Endothelial cell (in vitro differentiated cells): ENCODE measurements around the gene KCNS1. TPM values are rescaled to one million over a fixed set of nuclear protein-coding genes. Genes with fewer than 3 reads are reported as not detected.
"Not testable (repeated sequence)": the region's sequence is repeated elsewhere in the genome, so short reads cannot be mapped to it uniquely, and the experiment has no call there.

ENCODE experiments used
- DNase-seq: peaks from one replicate; pipeline ENCODE4 v3.0.0; 2021; ENCODE audit warnings: low spot score
- H3K27ac Mint-ChIP-seq: one replicate; pipeline ENCODE4 v1.8.0; 2021; ENCODE audit warnings: mixed read lengths, inconsistent platforms; ENCODE audit not compliant: unreplicated experiment
- H3K27me3 Mint-ChIP-seq: one replicate; pipeline ENCODE4 v1.8.0; 2021; ENCODE audit warnings: mild to moderate bottlenecking, moderate library complexity, mixed read lengths, inconsistent platforms; ENCODE audit not compliant: unreplicated experiment
- H3K36me3 Mint-ChIP-seq: one replicate; pipeline ENCODE4 v1.8.0; 2021; ENCODE audit warnings: mild to moderate bottlenecking, low read depth, mixed read lengths, inconsistent platforms; ENCODE audit not compliant: unreplicated experiment
- H3K4me1 Mint-ChIP-seq: one replicate; pipeline ENCODE4 v1.8.0; 2021; ENCODE audit warnings: mild to moderate bottlenecking, mixed read lengths, inconsistent platforms; ENCODE audit not compliant: unreplicated experiment
- H3K4me3 Mint-ChIP-seq: one replicate; pipeline ENCODE4 v1.8.0; 2021; ENCODE audit warnings: mild to moderate bottlenecking, mixed read lengths, inconsistent platforms; ENCODE audit not compliant: unreplicated experiment
- H3K9me3 Mint-ChIP-seq: one replicate; pipeline ENCODE4 v1.8.0; 2021; ENCODE audit warnings: mixed read lengths, inconsistent platforms; ENCODE audit not compliant: unreplicated experiment
- total RNA-seq: library from RNA; stranded (reverse); fragmentation: NEBNext Ultra II Directional; extraction: Animal tissue kit (Norgen Biotek cat#: 25700); gene quantifications from one replicate; pipeline ENCODE4 v1.2.1, GENCODE V29; 2021; ENCODE audit not compliant: unreplicated experiment
- TF ChIP-seq, protein P1 (sequence below): fragments of 200-600 bp; sonication (generic); IDR thresholded peaks from one replicate; pipeline ENCODE4 v1.5.0; 2021; ENCODE audit warnings: antibody characterized with exemption; ENCODE audit not compliant: unreplicated experiment

The KCNS1 gene
- total RNA-seq, 1 donor from 2014 or later: 0.10 TPM

DNA sequence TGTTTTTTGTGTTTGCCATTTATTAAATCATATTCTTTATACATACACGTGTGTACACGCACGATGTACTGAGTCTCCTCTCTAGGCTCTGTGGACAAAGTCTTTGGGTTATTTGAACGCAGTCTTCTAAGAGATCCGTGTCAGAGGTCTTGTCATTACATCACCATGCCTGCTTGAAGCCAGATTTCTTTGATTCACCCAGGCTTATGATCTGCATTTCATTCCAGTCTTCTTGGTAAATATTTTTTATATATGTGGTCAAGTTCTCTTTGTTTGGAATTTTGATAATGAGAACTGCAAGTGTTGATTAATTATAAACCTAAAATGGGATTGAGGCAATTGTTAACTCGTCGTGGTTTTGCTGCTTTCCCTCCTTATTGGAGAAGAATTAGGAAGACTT, 34.6 kb downstream of the KCNS1 start:
- Mint-ChIP-seq H3K27ac (no peak overlapping the region), H3K36me3 (peaks cover 8% of the 10 kb centered on the region), H3K4me3 (no peak overlapping the region), H3K4me1 (no peaks in the 10 kb centered on the region), H3K9me3 (no peaks in the 10 kb centered on the region), H3K27me3 (no peaks in the 10 kb centered on the region)
- TF ChIP-seq, protein P1, sequence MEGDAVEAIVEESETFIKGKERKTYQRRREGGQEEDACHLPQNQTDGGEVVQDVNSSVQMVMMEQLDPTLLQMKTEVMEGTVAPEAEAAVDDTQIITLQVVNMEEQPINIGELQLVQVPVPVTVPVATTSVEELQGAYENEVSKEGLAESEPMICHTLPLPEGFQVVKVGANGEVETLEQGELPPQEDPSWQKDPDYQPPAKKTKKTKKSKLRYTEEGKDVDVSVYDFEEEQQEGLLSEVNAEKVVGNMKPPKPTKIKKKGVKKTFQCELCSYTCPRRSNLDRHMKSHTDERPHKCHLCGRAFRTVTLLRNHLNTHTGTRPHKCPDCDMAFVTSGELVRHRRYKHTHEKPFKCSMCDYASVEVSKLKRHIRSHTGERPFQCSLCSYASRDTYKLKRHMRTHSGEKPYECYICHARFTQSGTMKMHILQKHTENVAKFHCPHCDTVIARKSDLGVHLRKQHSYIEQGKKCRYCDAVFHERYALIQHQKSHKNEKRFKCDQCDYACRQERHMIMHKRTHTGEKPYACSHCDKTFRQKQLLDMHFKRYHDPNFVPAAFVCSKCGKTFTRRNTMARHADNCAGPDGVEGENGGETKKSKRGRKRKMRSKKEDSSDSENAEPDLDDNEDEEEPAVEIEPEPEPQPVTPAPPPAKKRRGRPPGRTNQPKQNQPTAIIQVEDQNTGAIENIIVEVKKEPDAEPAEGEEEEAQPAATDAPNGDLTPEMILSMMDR: no peak
- DNase-seq: no peak

DNA sequence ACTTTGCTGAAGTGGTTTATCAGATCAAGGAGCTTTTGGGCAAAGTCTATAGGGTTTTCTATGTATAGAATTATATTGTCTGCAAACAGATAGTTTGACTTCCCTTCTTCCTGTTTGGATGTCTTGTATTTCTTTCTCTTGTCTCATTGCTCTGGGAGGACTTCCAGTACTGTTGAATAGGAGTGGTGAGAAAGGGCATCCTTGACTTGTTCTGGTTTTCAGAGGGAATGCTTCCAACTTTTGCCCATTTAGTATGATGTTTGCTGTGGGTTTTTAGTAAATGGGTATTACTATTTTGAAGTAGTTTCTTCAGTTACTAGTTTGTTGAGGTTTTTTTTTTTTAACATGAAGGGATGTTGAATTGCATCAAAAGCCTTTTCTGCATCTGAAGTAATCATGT, 36.1 kb downstream of the KCNS1 start:
- no peaks in the 10 kb centered on the region for H3K4me1 Mint-ChIP-seq
- H3K4me3 Mint-ChIP-seq: no peak overlapping the region
- TF ChIP-seq, protein P1: no peak
- H3K36me3 Mint-ChIP-seq: peaks cover 2% of the 10 kb centered on the region
- no peaks in the 10 kb centered on the region for H3K9me3 Mint-ChIP-seq
- H3K27ac Mint-ChIP-seq: no peak overlapping the region
- no peak for DNase-seq
- peaks cover 1% of the 10 kb centered on the region for H3K27me3 Mint-ChIP-seq

DNA sequence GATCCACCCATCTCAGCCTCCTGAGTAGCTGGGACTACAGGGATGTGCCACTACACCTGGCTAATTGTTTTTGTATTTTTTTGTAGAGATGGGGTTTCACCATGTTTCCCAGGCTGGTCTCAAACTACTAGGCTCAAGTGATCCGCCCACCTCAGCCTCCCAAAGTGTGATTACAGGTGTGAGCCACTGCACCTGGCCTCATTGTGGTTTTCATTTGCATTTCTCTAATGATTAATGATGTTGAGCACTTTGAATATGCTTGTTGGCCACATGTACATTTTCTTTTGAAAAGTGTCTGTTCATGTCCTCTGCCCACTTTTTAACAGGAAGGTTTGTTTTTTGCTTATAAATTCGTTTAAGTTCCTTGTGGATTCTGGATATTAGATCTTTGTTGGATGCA, 37.8 kb downstream of the KCNS1 start:
- not testable (repeated sequence) for H3K27ac Mint-ChIP-seq, H3K4me3 Mint-ChIP-seq, H3K4me1 Mint-ChIP-seq, H3K36me3 Mint-ChIP-seq, H3K27me3 Mint-ChIP-seq, DNase-seq, H3K9me3 Mint-ChIP-seq

DNA sequence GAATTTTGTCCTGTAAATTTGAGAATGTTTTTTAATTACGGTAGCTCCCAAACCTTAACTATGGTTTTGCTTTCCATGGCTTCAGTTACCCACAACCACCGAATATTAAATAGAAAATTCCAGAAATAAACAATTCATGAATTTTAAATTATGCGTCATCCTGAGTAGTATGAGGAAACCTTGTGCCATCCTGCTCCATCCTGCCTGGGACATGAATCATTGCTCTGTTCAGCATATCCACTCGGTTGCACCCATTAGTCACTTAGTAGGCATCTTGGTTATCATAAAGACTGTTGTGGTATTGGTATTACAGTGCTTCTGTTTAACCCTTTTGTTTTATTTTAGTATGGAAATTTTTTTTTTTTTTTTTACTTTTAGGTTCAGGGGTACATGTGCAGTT, 39.7 kb downstream of the KCNS1 start:
- DNase-seq: no peak
- Mint-ChIP-seq H3K27ac (no peak overlapping the region), H3K9me3 (no peaks in the 10 kb centered on the region)

DNA sequence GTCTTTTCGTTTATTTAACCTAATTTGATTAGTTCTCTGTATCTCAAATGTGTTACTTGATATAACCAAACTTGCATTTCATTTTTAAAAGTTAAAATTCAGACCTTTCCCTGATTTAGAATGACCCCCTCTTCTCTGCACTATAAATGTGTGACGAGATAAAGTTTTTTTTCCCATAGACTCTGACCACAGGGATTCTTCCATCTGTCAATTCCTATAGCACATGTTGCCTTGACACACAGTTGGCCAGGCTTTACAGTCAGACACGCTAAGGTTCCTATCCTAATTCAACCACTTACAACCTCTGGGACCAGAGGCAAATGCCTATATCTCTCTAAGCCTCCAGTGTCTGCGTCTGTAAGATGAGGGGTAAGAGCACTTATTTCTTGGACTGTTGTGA, 40.6 kb downstream of the KCNS1 start:
- Mint-ChIP-seq H3K4me1 (no peaks in the 10 kb centered on the region), H3K9me3 (no peaks in the 10 kb centered on the region), H3K4me3 (no peak overlapping the region), H3K27me3 (peaks cover 1% of the 10 kb centered on the region), H3K36me3 (peaks cover 2% of the 10 kb centered on the region), H3K27ac (no peak overlapping the region)
- no peak for DNase-seq
- TF ChIP-seq, protein P1: no peak

More for the DNA sequence above, 39.7 kb downstream of the KCNS1 start:
- no peaks in the 10 kb centered on the region for H3K4me1 Mint-ChIP-seq
- TF ChIP-seq, protein P1: no peak
- H3K36me3 Mint-ChIP-seq: peaks cover 2% of the 10 kb centered on the region
- H3K4me3 Mint-ChIP-seq: no peak overlapping the region
- H3K27me3 Mint-ChIP-seq: peaks cover 1% of the 10 kb centered on the region
